Ectodermal cell (in vitro differentiated cells): ENCODE data around the gene CST9.

Experiments used
- H3K27ac ChIP-seq: 2 replicates; pipeline ENCODE4 v1.7.0; 2013; ENCODE audit warnings: mild to moderate bottlenecking, low read depth, low read length; ENCODE audit not compliant: insufficient read depth, poor library complexity, severe bottlenecking
- H3K27me3 ChIP-seq: 2 replicates; pipeline ENCODE4 v1.7.0; 2013; ENCODE audit warnings: mild to moderate bottlenecking, low read length; ENCODE audit not compliant: insufficient read depth, control insufficient read depth, poor library complexity, severe bottlenecking
- H3K36me3 ChIP-seq: one replicate; pipeline ENCODE4 v1.7.0; 2013; ENCODE audit warnings: low read length; ENCODE audit not compliant: control insufficient read depth, insufficient read depth
- H3K4me1 ChIP-seq: one replicate; pipeline ENCODE4 v1.7.0; 2013; ENCODE audit warnings: low read length; ENCODE audit not compliant: control insufficient read depth, insufficient read depth
- H3K4me3 ChIP-seq: 2 replicates; pipeline ENCODE4 v1.7.0; 2013; ENCODE audit warnings: low read depth, low read length, control low read depth; ENCODE audit not compliant: insufficient read depth
- H3K9me3 ChIP-seq: 2 replicates; pipeline ENCODE4 v1.7.0; 2013; ENCODE audit warnings: mild to moderate bottlenecking, low read length, moderate library complexity; ENCODE audit not compliant: control insufficient read depth
- WGBS, 2 experiments: methylation state at CpG; one replicate each; pipeline ENCODE4 v1.1.7; 2013; ENCODE audit warnings: missing lambda C conversion rate in 2 of 2; 5-methylcytosine and 5-hydroxymethylcytosine counted together

CST9 gene

DNA sequence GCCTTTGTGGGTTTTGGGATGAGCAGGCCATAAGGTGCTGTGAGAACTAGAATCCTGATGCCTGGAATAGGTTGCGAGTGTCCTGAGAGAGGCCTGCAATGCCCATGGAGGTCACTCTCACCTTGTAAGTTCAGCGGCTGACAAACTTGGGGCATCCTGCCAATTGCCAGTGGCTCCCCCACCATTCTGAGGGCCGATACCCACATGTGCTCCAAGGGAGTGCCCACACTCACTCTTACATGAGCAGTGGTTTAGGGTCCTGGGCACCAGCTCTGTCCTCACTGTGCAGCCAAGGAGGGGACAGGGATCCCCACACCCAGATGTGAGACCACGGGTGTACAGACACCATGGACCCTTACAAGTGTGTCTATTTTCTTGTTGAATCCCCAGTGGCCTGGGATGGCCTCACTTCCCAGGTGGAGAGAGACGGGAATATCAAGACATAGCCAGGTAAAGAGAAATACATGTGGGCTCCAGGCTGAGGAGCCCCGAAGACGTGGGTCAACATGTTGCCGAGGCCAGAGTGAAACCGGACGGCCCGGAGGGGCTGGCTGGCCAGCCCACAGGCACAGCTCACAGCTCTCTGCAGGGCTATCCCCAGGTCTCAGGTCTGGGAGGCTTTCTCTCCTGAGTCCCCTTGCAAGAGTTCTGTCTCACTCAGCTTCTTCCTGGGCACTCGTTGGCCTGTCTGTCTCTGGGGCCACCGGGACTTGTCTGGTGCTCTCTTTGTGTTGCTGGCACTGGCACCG is 2.0 kb upstream of the CST9 start:
- Histone ChIP-seq H3K4me3 (no peak overlapping the region), H3K9me3 (no peaks in the 10 kb centered on the region), H3K27me3 (no peaks in the 10 kb centered on the region), H3K27ac (no peak overlapping the region), H3K4me1 (peaks cover 19% of the 10 kb centered on the region), H3K36me3 (no peaks in the 10 kb centered on the region)
- 93 to 94% methylated on average over 14 of the region's 14 CpGs for WGBS, 2 experiments

DNA sequence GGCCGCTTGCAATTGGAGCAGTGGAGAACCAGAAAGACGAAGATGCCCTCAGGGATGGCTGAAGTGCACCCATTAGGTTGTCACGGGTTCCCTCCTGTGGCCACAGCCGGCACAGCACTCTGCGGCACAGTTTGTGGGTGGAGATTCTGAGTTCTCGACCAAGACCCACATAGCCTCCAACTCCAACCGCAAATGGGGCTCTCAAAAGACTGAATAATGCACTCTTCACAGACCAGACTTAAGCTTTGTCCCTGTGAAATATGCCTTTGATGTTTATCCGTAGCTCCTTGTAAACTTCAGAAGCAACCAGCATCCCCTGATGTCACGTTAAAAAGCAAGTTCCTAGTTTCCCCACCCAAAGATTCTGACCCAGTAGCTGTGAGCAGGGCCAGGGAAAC is 934 bp upstream of the CST9 start:
- H3K27me3 ChIP-seq: no peaks in the 10 kb centered on the region

DNA sequence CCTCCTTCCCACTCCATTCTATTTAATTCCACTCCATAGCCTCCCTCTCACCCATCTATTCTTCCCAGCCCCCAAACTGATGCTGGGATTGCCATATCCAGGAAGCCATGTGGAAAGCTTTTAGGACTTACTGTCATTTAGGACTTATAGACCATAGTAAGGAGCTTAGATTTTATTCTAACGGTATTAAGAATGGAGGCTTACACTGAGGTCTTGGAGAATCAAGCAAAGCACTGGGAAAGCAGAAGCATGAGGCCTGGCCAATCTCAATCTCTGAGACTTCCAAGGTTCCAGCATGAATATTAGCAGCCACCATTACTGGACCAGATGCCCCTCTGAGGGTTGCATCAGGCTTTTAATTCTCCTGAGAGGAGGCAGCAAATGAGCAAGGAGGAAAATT is 1.4 kb downstream of the CST9 start:
- Histone ChIP-seq H3K36me3 (no peaks in the 10 kb centered on the region), H3K4me3 (no peak overlapping the region), H3K4me1 (peaks cover 17% of the 10 kb centered on the region), H3K9me3 (no peaks in the 10 kb centered on the region), H3K27ac (no peak overlapping the region), H3K27me3 (no peaks in the 10 kb centered on the region)
- WGBS, 2 experiments: 96 to 100% methylated on average over 1 of the region's 1 CpG

More for the DNA sequence above, 934 bp upstream of the CST9 start:
- H3K36me3 ChIP-seq: no peaks in the 10 kb centered on the region
- H3K4me3 ChIP-seq: no peak overlapping the region
- no peak overlapping the region for H3K27ac ChIP-seq
- no peaks in the 10 kb centered on the region for H3K9me3 ChIP-seq
- WGBS, 2 experiments: 20% methylated on average over 9 of the region's 9 CpGs
- peaks cover 19% of the 10 kb centered on the region for H3K4me1 ChIP-seq

DNA sequence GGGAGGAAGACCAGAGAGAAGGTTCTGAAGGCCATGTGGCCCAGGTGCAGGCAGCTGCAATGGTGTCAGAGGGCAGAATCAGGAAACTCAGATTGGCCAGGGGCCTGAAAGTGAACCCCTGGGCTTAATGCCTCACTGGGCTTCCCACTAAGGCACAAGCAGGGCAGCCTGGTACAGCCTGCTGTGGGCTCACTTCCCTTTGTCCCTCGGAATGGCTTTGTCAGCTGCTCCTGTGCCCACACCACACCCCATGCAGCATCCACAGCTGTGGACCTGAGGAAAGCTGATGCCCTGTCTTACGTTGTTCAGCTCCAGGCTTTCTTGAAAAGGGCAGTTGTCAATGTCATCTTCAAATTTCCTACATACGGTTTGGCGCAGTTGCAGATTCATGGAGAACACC is 2.4 kb downstream of the CST9 start:
- Histone ChIP-seq H3K27ac (no peak overlapping the region), H3K27me3 (no peaks in the 10 kb centered on the region), H3K4me3 (no peak overlapping the region), H3K36me3 (no peaks in the 10 kb centered on the region), H3K4me1 (peaks cover 8% of the 10 kb centered on the region), H3K9me3 (no peaks in the 10 kb centered on the region)
- WGBS, 2 experiments: 93 to 98% methylated on average over 4 of the region's 4 CpGs

DNA sequence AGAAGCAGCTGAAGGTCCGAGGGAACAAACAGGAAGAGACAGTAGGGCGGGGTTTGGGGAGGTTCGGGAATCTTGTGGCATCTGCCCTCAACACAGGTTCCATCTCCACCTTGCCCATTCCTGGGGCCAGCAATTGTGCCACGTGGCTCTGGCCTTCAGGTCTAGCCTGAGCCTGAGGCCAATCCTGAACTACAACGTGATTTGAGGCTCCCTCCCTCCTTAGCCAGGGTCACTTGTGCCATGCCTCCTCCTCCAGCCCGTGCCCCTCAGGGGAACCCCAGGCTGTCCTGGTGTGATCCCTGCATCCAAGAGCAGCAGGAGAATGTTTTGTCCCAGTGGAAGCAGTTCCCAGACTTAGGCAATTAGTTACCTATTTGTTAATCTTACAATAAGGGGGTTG is 3.0 kb downstream of the CST9 start:
- Histone ChIP-seq H3K27me3 (no peaks in the 10 kb centered on the region), H3K9me3 (no peaks in the 10 kb centered on the region), H3K27ac (no peak overlapping the region), H3K4me1 (peaks cover 5% of the 10 kb centered on the region), H3K36me3 (no peaks in the 10 kb centered on the region), H3K4me3 (no peak overlapping the region)
- WGBS, 2 experiments: 90% methylated on average over 6 of the region's 6 CpGs

DNA sequence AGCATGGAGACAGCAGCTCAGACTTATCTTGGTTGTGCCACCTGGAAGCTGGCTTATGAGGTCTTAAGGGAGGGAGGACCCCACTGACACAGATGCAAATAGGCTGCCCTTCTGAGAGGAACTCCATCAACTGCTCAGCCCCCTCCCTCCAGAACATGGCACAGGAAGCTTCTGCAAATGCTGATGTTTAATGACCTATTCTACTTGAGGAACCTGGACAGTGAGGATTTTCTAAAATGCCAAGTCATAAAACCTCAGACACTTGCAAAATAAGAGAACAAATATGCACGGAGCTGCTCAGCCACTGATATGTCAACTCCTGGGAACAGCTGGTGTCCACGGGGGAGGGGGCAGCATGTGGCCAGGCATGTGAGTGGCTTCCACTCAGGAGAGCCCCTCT is 3.5 kb downstream of the CST9 start:
- WGBS, 2 experiments: 91 to 98% methylated on average over 2 of the region's 2 CpGs
- H3K4me1 ChIP-seq: peaks cover 5% of the 10 kb centered on the region
- no peak overlapping the region for H3K27ac ChIP-seq
- no peaks in the 10 kb centered on the region for H3K9me3 ChIP-seq
- H3K4me3 ChIP-seq: no peak overlapping the region
- no peaks in the 10 kb centered on the region for H3K27me3 ChIP-seq
- H3K36me3 ChIP-seq: no peaks in the 10 kb centered on the region

DNA sequence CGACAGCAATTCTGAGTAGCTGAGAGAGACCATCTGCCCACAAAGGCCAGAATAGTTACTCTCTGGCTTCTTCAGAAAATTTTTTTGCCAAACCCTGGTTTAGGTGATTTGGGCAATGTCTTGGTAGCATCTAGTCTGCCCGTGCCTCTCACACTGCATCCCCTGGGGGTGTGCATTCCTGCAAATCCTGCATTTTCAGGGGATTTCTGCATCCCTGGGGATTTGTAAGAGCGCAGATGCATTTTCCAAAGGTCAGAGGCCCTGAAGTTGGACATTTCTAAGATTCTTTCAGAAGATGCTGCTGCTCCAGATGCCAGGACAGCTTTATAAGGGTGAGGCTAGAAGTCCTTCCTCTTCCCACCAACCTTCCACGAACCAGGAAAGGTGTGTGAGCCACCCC is 4.0 kb downstream of the CST9 start:
- Histone ChIP-seq H3K36me3 (no peaks in the 10 kb centered on the region), H3K4me3 (no peak overlapping the region), H3K27ac (no peak overlapping the region), H3K9me3 (no peaks in the 10 kb centered on the region), H3K27me3 (no peaks in the 10 kb centered on the region), H3K4me1 (no peaks in the 10 kb centered on the region)
- WGBS, 2 experiments: 90 to 91% methylated on average over 4 of the region's 4 CpGs

DNA sequence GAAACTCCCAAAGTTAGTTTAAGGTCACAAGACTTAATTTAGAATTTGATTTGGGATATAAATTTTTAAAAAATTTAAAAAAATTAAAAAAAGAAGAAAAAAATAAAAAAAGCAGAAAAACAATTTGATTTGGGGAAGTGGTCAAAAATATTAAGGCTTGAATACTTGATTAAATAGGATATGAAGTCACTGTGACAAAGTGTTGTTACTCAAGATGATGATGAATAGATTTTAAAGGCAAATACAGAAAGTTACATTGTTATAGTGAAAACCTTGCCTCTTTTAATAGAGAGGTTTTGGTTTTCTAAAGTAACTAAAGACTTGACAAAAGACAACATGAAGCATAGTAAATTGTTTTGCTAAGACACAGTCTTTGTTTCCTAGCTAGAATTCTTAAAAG is 7.2 kb downstream of the CST9 start:
- Histone ChIP-seq H3K36me3 (no peaks in the 10 kb centered on the region), H3K4me1 (no peaks in the 10 kb centered on the region), H3K9me3 (no peaks in the 10 kb centered on the region), H3K27ac (no peak overlapping the region), H3K4me3 (no peak overlapping the region), H3K27me3 (no peaks in the 10 kb centered on the region)

DNA sequence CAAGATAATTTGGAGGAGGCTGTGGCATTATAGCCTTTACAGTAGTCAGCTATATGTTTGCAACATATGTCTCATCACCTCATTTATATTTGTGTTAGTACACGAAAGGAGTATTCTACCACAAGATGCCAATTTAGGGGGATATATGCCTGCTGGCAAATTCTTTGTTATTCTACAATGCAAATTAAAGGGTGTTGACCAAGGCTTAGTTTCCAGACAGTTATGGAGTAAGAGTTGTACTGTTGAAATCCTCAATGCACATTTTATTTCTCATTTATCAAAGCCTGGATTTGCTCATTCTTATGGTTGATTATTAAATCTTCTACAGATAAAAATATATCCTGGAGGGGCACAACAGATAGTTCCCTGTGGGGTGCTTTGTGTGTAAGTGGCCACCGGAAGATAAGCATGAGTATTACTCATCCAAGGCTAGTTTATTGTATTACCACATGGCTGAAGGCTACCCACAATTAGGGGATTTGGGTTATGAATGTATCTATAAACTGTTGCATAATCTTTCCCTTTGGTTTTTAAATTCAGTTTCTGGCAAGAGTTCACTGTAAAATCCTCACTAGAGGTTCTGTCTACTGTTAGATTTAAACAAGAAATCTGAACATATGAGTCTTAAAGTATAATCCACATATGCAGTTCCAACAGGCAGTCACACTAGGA is 9.0 kb downstream of the CST9 start:
- no peak overlapping the region for H3K4me3 ChIP-seq
- 89 to 100% methylated on average over 1 to 2 of the region's 2 CpGs for WGBS, 2 experiments
- H3K27ac ChIP-seq: no peak overlapping the region

DNA sequence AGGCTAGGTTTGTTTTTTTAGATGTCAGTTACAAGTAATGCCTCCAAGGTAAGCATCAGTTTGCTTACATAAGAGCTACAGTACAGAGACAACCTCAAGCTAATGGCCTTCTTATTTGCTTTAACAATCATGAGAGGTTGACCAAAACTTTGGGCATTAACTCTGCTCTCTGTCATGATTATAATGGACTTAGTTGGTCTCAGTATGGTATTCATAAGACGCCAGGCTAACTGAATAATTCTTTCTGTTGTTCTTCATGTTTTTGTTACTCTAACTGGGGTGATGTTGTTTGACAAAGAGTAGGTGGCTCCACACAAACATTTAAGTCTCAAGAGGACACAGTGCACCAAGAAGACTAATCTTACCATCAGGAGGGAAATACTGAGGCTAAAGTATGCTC is 9.8 kb downstream of the CST9 start:
- H3K4me3 ChIP-seq: no peak overlapping the region
- WGBS, 2 experiments: 80 to 93% methylated on average over 1 of the region's 1 CpG
- no peak overlapping the region for H3K27ac ChIP-seq

More for the DNA sequence above, 9.0 kb downstream of the CST9 start:
- Histone ChIP-seq H3K9me3 (no peaks in the 10 kb centered on the region), H3K4me1 (no peaks in the 10 kb centered on the region), H3K36me3 (no peaks in the 10 kb centered on the region), H3K27me3 (no peaks in the 10 kb centered on the region)

More for the DNA sequence above, 9.8 kb downstream of the CST9 start:
- H3K27me3 ChIP-seq: no peaks in the 10 kb centered on the region
- no peaks in the 10 kb centered on the region for H3K36me3 ChIP-seq
- no peaks in the 10 kb centered on the region for H3K9me3 ChIP-seq
- H3K4me1 ChIP-seq: no peaks in the 10 kb centered on the region
